ENCODE results near the gene LPO. TPM values are rescaled to one million over a fixed set of nuclear protein-coding genes. Genes with fewer than 3 reads are reported as not detected.
A peak's percentile ranks its signal among the peaks of the same experiment; 100 is the strongest.

LPO gene
- total and polyA plus RNA-seq, 5 donors from 2014 or later = 0.08 to 0.15 TPM; not detected in 3

- Histone ChIP-seq H3K9me3 (ENCODE audit: control insufficient read depth in 2 of 2, low read length in 2 of 2) (no peaks in the 10 kb centered on the region), H3K4me3 (ENCODE audit: low read depth, low read length) (no peak overlapping the region), H3K4me1 (ENCODE audit: control insufficient read depth, insufficient read depth, low read length, poor library complexity, severe bottlenecking) (peaks cover 15% of the 10 kb centered on the region), H3K27me3 (ENCODE audit: control insufficient read depth, insufficient read depth, low read length) (no peaks in the 10 kb centered on the region), H3K27ac (ENCODE audit: insufficient read depth, low read length, poor library complexity, severe bottlenecking) (no peak overlapping the region), H3K36me3 (ENCODE audit: control insufficient read depth, insufficient read depth, low read length) (no peaks in the 10 kb centered on the region)
- H3K27me3 Mint-ChIP-seq = no peaks in the 10 kb centered on the region
- DNase-seq (no peak), ATAC-seq (ENCODE audit: low read depth in 2 of 2) (no peak)
- peaks cover 16% of the 10 kb centered on the region for H3K36me3 Mint-ChIP-seq
- H3K4me1 Mint-ChIP-seq = peaks cover 7 to 19% (median 14%) of the 10 kb centered on the region in 4 donors
- no peak overlapping the region for H3K4me3 Mint-ChIP-seq
- no peaks in the 10 kb centered on the region for H3K9me3 Mint-ChIP-seq
- H3K27ac Mint-ChIP-seq = peak overlapping the region in 2 of 3 donors; percentile 87 to 92
Observed at GRCh38 chr17:58316260-58316960, 78.0 kb downstream of the LPO start.

- Mint-ChIP-seq H3K27me3 (no peaks in the 10 kb centered on the region), H3K4me3 (peak overlapping the region; percentile 11 to 73 (median 40)), H3K9me3 (no peaks in the 10 kb centered on the region), H3K4me1 (peaks cover 7 to 25% (median 15%) of the 10 kb centered on the region in 4 donors), H3K27ac (peak overlapping the region; percentile 87 to 94 (median 92)), H3K36me3 (peaks cover 21% of the 10 kb centered on the region)
- Histone ChIP-seq H3K4me3 (ENCODE audit: low read depth, low read length) (peak overlapping the region; percentile 0), H3K27me3 (ENCODE audit: control insufficient read depth, insufficient read depth, low read length) (no peaks in the 10 kb centered on the region), H3K4me1 (ENCODE audit: control insufficient read depth, insufficient read depth, low read length, poor library complexity, severe bottlenecking) (peaks cover 15% of the 10 kb centered on the region), H3K27ac (ENCODE audit: insufficient read depth, low read length, poor library complexity, severe bottlenecking) (peak overlapping the region; percentile 76), H3K36me3 (ENCODE audit: control insufficient read depth, insufficient read depth, low read length) (peaks cover 1% of the 10 kb centered on the region), H3K9me3 (ENCODE audit: control insufficient read depth in 2 of 2, low read length in 2 of 2) (no peaks in the 10 kb centered on the region)
- DNase-seq (peak; percentile 64 to 91 (median 84)), ATAC-seq (ENCODE audit: low read depth in 2 of 2) (peak; percentile 98)
Observed at GRCh38 chr17:58317421-58318064, 79.2 kb downstream of the LPO start.

- H3K27me3 Mint-ChIP-seq = no peaks in the 10 kb centered on the region
- H3K36me3 Mint-ChIP-seq = peaks cover 18% of the 10 kb centered on the region
- H3K27ac Mint-ChIP-seq = peak overlapping the region; percentile 78 to 94 (median 87)
- no peaks in the 10 kb centered on the region for H3K9me3 Mint-ChIP-seq
- Histone ChIP-seq H3K27me3 (ENCODE audit: control insufficient read depth, insufficient read depth, low read length) (no peaks in the 10 kb centered on the region), H3K9me3 (ENCODE audit: control insufficient read depth in 2 of 2, low read length in 2 of 2) (no peaks in the 10 kb centered on the region), H3K4me1 (ENCODE audit: control insufficient read depth, insufficient read depth, low read length, poor library complexity, severe bottlenecking) (peaks cover 15% of the 10 kb centered on the region), H3K36me3 (ENCODE audit: control insufficient read depth, insufficient read depth, low read length) (peaks cover 2% of the 10 kb centered on the region), H3K27ac (ENCODE audit: insufficient read depth, low read length, poor library complexity, severe bottlenecking) (peak overlapping the region; percentile 76), H3K4me3 (ENCODE audit: low read depth, low read length) (no peak overlapping the region)
- peak in 1 of 3 donors; percentile 0 for DNase-seq
- H3K4me1 Mint-ChIP-seq = peaks cover 7 to 25% (median 15%) of the 10 kb centered on the region in 4 donors
- no peak overlapping the region for H3K4me3 Mint-ChIP-seq
- no peak for ATAC-seq (ENCODE audit: low read depth in 2 of 2)
Observed at GRCh38 chr17:58318065-58318481, 79.7 kb downstream of the LPO start.

Other genes starting within 250 kb of the LPO start
- 114 TPM for gene SRSF1, start 231.3 kb upstream of the LPO start, total RNA-seq
- gene SRSF1, start 231.3 kb upstream of the LPO start, polyA plus RNA-seq = 10 to 100 TPM; 46.1 to 51.9 (median 49.7) TPM
- 37.4 TPM for gene DYNLL2, start 155.2 kb upstream of the LPO start, total RNA-seq
- 1 to 10 TPM in 2 of 4 donors, under 1 TPM in 2; 0.57 to 1.7 (median 1.0) TPM for gene DYNLL2, start 155.2 kb upstream of the LPO start, polyA plus RNA-seq
- gene OR4D1, start 90.2 kb upstream of the LPO start, total RNA-seq = 0.42 TPM
- gene OR4D1, start 90.2 kb upstream of the LPO start, polyA plus RNA-seq = 1 to 10 TPM in 1 of 4 donors, under 1 TPM in 3; 0.54 to 1.1 (median 0.81) TPM
- not detected for gene OR4D2, start 71.6 kb upstream of the LPO start, total RNA-seq
- not detected for gene OR4D2, start 71.6 kb upstream of the LPO start, polyA plus RNA-seq
- not detected for gene EPX, start 45.9 kb upstream of the LPO start, total RNA-seq
- gene EPX, start 45.9 kb upstream of the LPO start, polyA plus RNA-seq = not detected
- gene MKS1, start 19.3 kb upstream of the LPO start, total RNA-seq = 6.2 TPM
- gene MKS1, start 19.3 kb upstream of the LPO start, polyA plus RNA-seq = 10 to 100 TPM in 3 of 4 donors, 1 to 10 TPM in 1; 8.1 to 13.4 (median 11.2) TPM
- not detected for gene MPO, start 42.4 kb downstream of the LPO start, total RNA-seq
- gene MPO, start 42.4 kb downstream of the LPO start, polyA plus RNA-seq = under 1 TPM in 1 of 4 donors, not detected in 3; 0.19 TPM
- 47.4 TPM for gene TSPOAP1, start 90.2 kb downstream of the LPO start, total RNA-seq
- gene TSPOAP1, start 90.2 kb downstream of the LPO start, polyA plus RNA-seq = 1 to 10 TPM in 2 of 4 donors, under 1 TPM in 2; 0.73 to 1.6 (median 0.92) TPM
- gene SUPT4H1, start 113.6 kb downstream of the LPO start, total RNA-seq = 52.6 TPM
- gene SUPT4H1, start 113.6 kb downstream of the LPO start, polyA plus RNA-seq = 100 to 1,000 TPM; 123 to 177 (median 136) TPM
- gene RNF43, start 178.9 kb downstream of the LPO start, total RNA-seq = 3.3 TPM
- under 1 TPM in 3 of 4 donors, not detected in 1; 0.23 to 0.90 (median 0.65) TPM for gene RNF43, start 178.9 kb downstream of the LPO start, polyA plus RNA-seq
- gene HSF5, start 249.8 kb downstream of the LPO start, total RNA-seq = 3.0 TPM
- gene HSF5, start 249.8 kb downstream of the LPO start, polyA plus RNA-seq = 1 to 10 TPM in 3 of 4 donors, under 1 TPM in 1; 0.83 to 2.1 (median 1.4) TPM